Neuron (in vitro differentiated cells): Measurements from ENCODE around the gene EIF4E1B.
"Not testable (repeated sequence)": the region's sequence is repeated elsewhere in the genome, so short reads cannot be mapped to it uniquely, and the experiment has no call there.

Source experiments
- H2AFZ ChIP-seq: one replicate; pipeline ENCODE4 v1.6.1; 2013; ENCODE audit warnings: low read depth, mild to moderate bottlenecking, inconsistent platforms, low read length, moderate library complexity
- H3K27me3 ChIP-seq: one replicate; pipeline ENCODE4 v1.6.1; 2013; ENCODE audit warnings: low read length; ENCODE audit not compliant: insufficient read depth
- H3K36me3 ChIP-seq: one replicate; pipeline ENCODE4 v1.6.1; 2013; ENCODE audit warnings: low read length; ENCODE audit not compliant: insufficient read depth
- H3K4me1 ChIP-seq: one replicate; pipeline ENCODE4 v1.6.1; 2013; ENCODE audit warnings: low read length; ENCODE audit not compliant: insufficient read depth
- H3K4me3 ChIP-seq: 2 replicates; pipeline ENCODE4 v1.5.1; 2013; ENCODE audit warnings: mild to moderate bottlenecking, low read length, moderate library complexity
- H3K9me3 ChIP-seq: one replicate; pipeline ENCODE4 v1.6.1; 2013; ENCODE audit warnings: low read length

The EIF4E1B gene

DNA sequence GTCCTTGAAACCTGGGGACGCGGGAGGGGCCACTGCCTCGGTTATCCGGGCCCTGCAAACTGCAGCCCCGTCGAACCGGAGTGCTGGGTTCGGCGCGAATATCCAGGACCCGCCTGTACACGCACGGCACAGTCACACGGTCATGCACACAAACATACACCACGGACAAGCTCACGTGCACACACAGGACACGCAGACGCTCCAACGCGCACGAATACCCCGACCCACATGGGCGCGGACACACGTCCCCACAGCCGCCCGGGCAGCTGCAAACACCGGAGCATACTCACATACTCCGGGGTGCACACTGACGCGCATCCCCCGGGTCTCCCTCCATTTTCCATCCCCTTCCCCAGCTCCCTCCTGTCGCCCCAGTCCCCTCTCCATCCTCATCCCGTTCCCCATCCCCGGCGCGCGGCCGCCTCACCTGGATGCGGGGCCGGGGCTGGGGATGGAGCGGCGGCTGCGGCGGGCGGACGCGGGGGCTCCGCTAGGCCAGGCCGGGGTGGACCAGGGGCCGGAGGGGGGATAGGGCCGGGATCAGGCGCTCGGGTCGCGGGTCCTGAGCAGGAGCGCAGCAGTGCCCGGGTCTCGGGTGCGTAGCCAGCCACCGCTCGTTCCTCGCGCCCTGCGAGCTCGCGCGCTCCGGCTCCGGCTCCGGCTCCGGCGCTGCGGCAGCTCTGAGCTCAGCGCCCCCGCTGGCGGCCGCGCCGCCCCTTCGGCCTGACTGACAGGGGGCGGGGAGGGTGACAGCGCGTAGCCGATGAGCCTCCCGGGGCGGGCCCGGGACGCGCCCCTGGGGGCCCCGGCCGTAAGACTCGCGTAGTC lies at the start of gene EIF4E1B, which contains the start of gene SNCB:
Gene EIF4E1B, plus strand, starts transcription at position 823 of the 828 bp plus-strand sequence. CDS start 12,113 bp downstream, outside the sequence.
Gene SNCB, minus strand, starts transcription at position 682 of the 828 bp plus-strand sequence. CDS start 880 bp downstream, outside the sequence.
- Histone ChIP-seq H3K36me3 (no peaks in the 10 kb centered on the region), H3K9me3 (no peaks in the 10 kb centered on the region), H3K4me3 (peak within 1 kb of the TSS; percentile 31), H2AFZ (peak within 1 kb of the TSS; percentile 41), H3K4me1 (peaks cover 19% of the 10 kb centered on the region), H3K27me3 (peaks cover 81% of the 10 kb centered on the region)

DNA sequence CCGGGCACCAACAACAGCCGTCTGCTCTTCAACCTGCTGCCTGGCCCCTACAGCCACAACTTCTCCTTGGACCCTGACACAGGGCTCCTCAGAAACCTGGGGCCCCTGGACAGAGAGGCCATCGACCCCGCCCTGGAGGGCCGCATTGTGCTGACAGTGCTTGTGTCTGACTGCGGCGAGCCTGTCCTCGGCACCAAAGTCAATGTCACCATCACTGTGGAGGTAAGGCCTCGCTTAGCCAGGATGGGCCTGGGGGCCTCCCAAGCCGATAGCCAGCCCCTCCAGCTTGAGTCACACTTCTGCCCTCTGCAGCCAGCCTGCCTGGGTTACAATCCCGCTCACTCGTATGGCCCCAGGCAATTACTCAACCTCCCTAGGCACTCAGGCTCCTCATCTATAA lies 49.1 kb upstream of the EIF4E1B start:
- H3K36me3 ChIP-seq = no peaks in the 10 kb centered on the region
- H3K9me3 ChIP-seq = peaks cover 8% of the 10 kb centered on the region
- H2AFZ ChIP-seq = no peak overlapping the region
- peaks cover 2% of the 10 kb centered on the region for H3K4me1 ChIP-seq
- no peak overlapping the region for H3K4me3 ChIP-seq
- H3K27me3 ChIP-seq = no peaks in the 10 kb centered on the region

DNA sequence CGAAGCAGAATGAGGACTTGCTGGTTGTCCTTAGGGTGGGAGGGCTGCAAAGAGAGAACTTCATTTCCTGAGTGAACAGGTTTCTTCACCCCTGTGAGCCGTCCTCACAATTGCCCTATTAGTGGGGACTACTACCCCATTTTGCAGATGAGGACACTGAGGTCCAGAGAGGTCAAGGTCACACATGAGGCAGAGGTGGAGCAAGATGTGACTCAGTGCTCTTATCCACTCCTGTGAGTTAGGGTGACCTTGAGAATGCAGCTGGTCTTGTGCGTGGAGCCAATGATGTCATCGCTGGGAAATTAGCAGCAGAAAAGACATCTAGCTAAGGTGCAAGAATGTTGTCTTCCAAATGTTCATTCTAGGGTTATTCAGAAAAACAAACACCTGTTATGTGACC lies 47.4 kb upstream of the EIF4E1B start:
- H3K9me3 ChIP-seq = peaks cover 8% of the 10 kb centered on the region
- H3K27me3 ChIP-seq = no peaks in the 10 kb centered on the region
- H3K4me3 ChIP-seq = no peak overlapping the region
- H3K4me1 ChIP-seq = no peaks in the 10 kb centered on the region
- H2AFZ ChIP-seq = no peak overlapping the region
- H3K36me3 ChIP-seq = no peaks in the 10 kb centered on the region

- Histone ChIP-seq H3K4me1 (no peaks in the 10 kb centered on the region), H3K36me3 (peaks cover 6% of the 10 kb centered on the region), H3K27me3 (no peaks in the 10 kb centered on the region), H3K9me3 (peaks cover 17% of the 10 kb centered on the region), H3K4me3 (no peak overlapping the region), H2AFZ (no peak overlapping the region)
Observed at GRCh38 chr5:176587398-176587797, 43.1 kb upstream of the EIF4E1B start.

DNA sequence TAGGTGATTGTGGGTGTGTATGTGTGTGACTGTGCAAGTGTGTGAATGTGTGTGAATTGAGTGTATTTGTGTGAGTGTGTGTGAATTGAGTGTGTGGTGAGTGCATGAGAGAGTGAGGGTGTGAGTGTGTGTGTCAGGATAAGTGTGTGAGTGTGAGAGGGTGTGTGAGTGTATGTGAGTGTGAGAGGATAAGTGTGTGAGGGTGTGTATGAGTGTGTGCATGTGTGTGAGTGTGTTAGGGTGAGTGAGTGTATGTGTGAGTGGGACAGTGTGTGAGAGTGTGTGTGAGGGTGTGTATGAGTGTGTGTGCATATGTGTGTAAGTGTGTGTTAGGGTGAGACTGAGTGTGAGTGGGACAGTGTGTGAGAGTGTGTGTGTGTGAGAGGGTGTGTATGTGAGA lies 42.2 kb upstream of the EIF4E1B start:
- peaks cover 13% of the 10 kb centered on the region for H3K36me3 ChIP-seq
- no peaks in the 10 kb centered on the region for H3K4me1 ChIP-seq
- H3K27me3 ChIP-seq = no peaks in the 10 kb centered on the region
- peaks cover 22% of the 10 kb centered on the region for H3K9me3 ChIP-seq
- H3K4me3 ChIP-seq = no peak overlapping the region
- no peak overlapping the region for H2AFZ ChIP-seq

GRCh38 chr5:176589039-176589769 lies 41.3 kb upstream of the EIF4E1B start:
- no peak overlapping the region for H3K4me3 ChIP-seq
- no peaks in the 10 kb centered on the region for H3K4me1 ChIP-seq
- H3K36me3 ChIP-seq = peaks cover 13% of the 10 kb centered on the region
- no peaks in the 10 kb centered on the region for H3K27me3 ChIP-seq
- H2AFZ ChIP-seq = no peak overlapping the region
- H3K9me3 ChIP-seq = peaks cover 22% of the 10 kb centered on the region

- Histone ChIP-seq H3K9me3 (peaks cover 14% of the 10 kb centered on the region), H2AFZ (no peak overlapping the region), H3K27me3 (no peaks in the 10 kb centered on the region), H3K36me3 (peaks cover 13% of the 10 kb centered on the region), H3K4me3 (no peak overlapping the region), H3K4me1 (no peaks in the 10 kb centered on the region)
Observed at GRCh38 chr5:176590035-176590717, 40.3 kb upstream of the EIF4E1B start.

DNA sequence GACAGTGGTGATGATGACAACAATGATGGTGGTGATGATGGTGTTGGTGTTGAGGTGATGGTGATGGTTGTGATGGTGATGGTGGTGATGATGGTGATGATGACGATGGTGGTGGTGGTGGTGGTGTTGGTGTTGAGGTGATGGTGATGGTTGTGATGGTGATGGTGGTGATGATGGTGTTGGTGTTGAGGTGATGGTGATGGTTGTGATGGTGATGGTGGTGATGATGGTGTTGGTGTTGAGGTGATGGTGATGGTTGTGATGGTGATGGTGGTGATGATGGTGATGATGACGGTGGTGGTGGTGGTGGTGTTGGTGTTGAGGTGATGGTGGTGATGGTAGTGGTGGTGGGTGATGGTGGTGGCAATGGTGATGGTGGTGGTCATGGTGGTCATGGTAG lies 38.8 kb upstream of the EIF4E1B start:
- Histone ChIP-seq H3K9me3 (peaks cover 14% of the 10 kb centered on the region), H3K36me3 (peaks cover 19% of the 10 kb centered on the region)
- not testable (repeated sequence) for H3K4me1 ChIP-seq, H3K27me3 ChIP-seq, H3K4me3 ChIP-seq, H2AFZ ChIP-seq

GRCh38 chr5:176592573-176592972 lies 37.9 kb upstream of the EIF4E1B start:
- Histone ChIP-seq H3K9me3 (peaks cover 15% of the 10 kb centered on the region), H3K27me3 (no peaks in the 10 kb centered on the region), H3K4me3 (no peak overlapping the region), H2AFZ (no peak overlapping the region), H3K36me3 (peaks cover 21% of the 10 kb centered on the region), H3K4me1 (no peaks in the 10 kb centered on the region)

DNA sequence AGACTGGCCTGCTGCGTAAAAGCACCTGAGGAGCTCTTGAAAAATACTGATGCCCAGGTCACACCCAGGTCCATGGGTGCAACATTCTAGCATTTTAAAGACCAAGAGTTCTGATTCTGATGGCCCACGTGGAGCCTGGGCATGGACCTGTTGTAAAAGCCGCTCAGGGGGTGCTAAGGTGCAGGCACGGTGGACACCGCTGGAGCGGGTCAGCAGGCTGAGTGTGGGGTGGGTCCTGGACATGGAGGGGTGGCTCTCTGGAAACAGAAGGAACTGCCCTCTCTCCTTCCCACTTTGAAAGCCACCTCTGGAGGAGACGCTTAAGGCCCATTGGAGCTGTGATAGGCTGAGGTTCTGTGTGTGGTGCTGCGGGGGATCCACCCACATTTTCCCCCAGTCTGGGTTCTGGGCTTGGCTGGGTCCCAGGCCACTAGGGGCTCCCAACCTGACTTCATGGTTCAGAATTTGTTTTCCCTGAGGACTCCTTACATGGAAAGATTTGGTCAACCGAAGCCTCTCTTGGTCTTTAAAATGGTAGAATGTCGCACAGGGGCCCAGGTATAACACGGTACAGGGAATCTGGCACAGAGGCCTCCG lies 37.1 kb upstream of the EIF4E1B start:
- Histone ChIP-seq H3K4me3 (no peak overlapping the region), H3K36me3 (peaks cover 29% of the 10 kb centered on the region), H3K9me3 (peaks cover 18% of the 10 kb centered on the region), H3K27me3 (no peaks in the 10 kb centered on the region), H2AFZ (no peak overlapping the region), H3K4me1 (no peaks in the 10 kb centered on the region)

- Histone ChIP-seq H3K4me1 (no peaks in the 10 kb centered on the region), H3K27me3 (no peaks in the 10 kb centered on the region), H2AFZ (no peak overlapping the region), H3K4me3 (no peak overlapping the region), H3K36me3 (peaks cover 41% of the 10 kb centered on the region), H3K9me3 (peaks cover 19% of the 10 kb centered on the region)
Observed at GRCh38 chr5:176594554-176594953, 35.9 kb upstream of the EIF4E1B start.

GRCh38 chr5:176595386-176595943 lies 35.0 kb upstream of the EIF4E1B start:
- Histone ChIP-seq H2AFZ (no peak overlapping the region), H3K4me3 (no peak overlapping the region), H3K4me1 (no peaks in the 10 kb centered on the region), H3K9me3 (peaks cover 19% of the 10 kb centered on the region), H3K36me3 (peaks cover 49% of the 10 kb centered on the region), H3K27me3 (no peaks in the 10 kb centered on the region)
